C4-2B (cell line): ENCODE measurements around the gene GAS7.

ENCODE experiments used
- ZFX ChIP-seq: fragments of 450-650 bp; IDR thresholded peaks from 2 replicates; pipeline ENCODE4 v1.6.1; 2017
- TF ChIP-seq, protein P1 (sequence below): fragments of 450-650 bp; conservative IDR thresholded peaks from 2 replicates; pipeline ENCODE4 v1.5.1; 2017; ENCODE audit warnings: mild to moderate bottlenecking

DNA sequence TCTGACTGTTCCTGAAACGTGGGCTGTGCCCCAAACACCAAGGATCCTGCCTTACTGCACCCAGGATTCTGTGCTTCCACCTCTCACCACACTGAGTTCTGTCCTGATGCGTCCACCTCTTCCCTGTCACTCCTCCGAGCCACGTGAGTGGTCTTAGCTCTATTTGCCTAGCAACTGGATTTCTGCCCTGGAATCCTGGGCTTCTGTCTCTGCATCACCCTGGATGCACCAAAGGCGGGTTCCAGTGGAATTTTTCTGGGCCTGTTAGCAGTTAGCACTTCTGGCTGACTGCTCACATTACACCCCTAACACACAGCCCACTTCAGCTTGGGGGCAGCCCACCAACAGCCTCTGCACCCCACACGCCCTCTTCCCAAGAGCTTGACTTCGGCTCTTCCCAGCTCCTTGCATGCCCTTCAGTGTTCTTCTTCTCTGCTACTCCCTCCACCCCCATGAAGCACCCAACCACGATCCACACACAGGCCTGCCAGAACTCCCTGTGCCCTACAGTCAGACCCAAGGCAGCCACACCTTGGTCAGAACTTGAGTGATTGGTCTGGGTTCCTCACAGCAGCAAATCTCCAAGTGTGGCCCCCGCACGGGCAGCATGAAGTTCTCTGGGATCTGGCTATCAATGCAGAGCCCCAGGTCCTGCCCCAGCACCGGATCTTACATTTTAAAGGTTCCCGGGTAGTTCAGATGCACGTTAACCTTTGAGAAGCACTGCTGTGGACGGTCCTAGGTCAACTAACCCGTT is 163.5 kb downstream of the GAS7 start:
- TF ChIP-seq, protein P1, sequence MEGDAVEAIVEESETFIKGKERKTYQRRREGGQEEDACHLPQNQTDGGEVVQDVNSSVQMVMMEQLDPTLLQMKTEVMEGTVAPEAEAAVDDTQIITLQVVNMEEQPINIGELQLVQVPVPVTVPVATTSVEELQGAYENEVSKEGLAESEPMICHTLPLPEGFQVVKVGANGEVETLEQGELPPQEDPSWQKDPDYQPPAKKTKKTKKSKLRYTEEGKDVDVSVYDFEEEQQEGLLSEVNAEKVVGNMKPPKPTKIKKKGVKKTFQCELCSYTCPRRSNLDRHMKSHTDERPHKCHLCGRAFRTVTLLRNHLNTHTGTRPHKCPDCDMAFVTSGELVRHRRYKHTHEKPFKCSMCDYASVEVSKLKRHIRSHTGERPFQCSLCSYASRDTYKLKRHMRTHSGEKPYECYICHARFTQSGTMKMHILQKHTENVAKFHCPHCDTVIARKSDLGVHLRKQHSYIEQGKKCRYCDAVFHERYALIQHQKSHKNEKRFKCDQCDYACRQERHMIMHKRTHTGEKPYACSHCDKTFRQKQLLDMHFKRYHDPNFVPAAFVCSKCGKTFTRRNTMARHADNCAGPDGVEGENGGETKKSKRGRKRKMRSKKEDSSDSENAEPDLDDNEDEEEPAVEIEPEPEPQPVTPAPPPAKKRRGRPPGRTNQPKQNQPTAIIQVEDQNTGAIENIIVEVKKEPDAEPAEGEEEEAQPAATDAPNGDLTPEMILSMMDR: no peak
- TF ChIP-seq ZFX: no peak
